GM03348 (cell line): ENCODE results near the gene TNIK.

Source experiments
- DNase-seq: peaks from one replicate; pipeline ENCODE4 v3.0.0; 2012; ENCODE audit warnings: low spot score

TNIK gene

DNA sequence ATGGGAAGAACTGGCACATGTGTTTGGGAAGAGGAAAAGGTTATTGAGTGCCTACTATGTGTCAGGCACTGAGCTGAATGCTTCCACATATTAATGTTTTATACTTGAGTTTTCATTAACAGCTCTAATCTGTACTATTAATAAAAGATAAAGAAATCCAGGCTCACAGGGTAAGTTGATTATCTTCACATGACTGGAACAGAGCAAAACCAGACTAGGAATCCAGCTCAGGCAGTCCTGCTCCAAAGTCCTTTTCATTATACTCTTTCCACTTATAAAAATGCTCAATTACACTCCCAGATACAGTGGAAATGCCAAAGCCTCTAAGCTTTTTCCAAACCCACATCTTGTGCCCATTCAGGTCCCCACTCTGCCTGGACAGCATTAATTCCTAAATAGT lies 97.6 kb downstream of the TNIK start:
- no peak for DNase-seq

DNA sequence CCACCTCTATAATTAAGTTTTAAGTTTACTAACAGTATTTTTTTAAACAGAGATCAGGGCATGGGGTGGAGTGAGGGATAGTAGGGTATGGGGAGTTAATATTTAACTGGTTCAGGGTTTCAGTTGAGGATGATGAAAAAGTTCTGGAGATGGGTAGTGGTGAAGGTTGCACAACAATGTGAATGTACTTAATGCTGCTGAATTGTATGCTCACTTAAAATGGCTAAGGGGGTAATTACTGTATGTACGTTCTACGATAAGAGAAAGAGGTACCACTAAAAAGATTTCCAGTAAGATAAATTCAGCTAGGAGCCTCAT lies 101.4 kb downstream of the TNIK start:
- no peak for DNase-seq

DNA sequence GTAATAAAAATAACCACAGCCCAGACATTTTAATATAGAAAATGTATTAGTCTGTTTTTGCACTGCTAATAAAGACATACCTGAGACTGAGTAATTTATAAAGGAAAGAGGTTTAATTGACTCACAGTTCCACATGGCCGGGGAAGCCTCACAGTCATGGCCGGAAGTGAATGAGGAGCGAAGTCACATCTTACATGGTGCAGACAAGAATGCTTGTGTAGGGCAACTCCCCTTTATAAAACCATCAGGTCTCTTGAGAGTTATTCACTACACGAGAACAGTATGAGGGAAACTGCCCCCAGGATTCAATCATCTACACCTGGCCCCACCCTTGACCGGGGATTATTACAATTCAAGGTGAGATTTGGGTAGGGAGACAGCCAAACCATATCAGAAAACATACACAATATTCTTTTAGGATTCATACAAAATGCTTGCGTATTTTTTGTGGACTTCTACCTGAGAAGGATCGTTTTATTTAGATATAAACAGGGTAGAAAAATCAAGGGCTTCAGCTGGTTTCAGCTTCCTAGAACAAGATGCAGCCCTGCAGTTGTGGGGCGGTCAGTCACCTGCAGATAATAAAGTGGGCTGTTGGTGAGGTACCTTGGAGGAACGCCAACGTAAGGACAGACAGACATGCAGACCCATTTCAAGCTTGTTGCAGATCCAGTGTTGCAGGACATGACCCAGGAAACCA lies 101.9 kb downstream of the TNIK start:
- no peak for DNase-seq

DNA sequence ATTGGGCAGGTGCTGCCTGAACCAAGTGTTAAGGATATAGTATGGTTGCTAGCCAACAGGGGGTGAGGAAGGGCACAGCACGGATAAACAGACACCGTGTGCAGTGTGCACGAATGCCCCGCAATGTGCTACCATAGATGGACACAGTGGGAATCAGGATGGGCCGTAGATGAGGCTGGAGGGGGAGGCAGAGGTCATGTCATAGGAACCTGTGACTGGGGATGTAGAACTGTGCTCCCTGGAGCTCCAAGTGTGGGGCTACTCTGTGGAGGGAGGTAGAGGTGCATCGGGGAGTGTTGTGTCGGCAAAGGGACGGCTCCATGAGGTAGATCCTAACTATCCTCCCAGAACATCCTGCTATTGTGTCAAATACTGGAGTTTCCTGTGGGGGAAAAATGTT lies 102.5 kb downstream of the TNIK start:
- no peak for DNase-seq

GRCh38 chr3:171356251-171356650 lies 104.0 kb downstream of the TNIK start:
- DNase-seq: no peak

DNA sequence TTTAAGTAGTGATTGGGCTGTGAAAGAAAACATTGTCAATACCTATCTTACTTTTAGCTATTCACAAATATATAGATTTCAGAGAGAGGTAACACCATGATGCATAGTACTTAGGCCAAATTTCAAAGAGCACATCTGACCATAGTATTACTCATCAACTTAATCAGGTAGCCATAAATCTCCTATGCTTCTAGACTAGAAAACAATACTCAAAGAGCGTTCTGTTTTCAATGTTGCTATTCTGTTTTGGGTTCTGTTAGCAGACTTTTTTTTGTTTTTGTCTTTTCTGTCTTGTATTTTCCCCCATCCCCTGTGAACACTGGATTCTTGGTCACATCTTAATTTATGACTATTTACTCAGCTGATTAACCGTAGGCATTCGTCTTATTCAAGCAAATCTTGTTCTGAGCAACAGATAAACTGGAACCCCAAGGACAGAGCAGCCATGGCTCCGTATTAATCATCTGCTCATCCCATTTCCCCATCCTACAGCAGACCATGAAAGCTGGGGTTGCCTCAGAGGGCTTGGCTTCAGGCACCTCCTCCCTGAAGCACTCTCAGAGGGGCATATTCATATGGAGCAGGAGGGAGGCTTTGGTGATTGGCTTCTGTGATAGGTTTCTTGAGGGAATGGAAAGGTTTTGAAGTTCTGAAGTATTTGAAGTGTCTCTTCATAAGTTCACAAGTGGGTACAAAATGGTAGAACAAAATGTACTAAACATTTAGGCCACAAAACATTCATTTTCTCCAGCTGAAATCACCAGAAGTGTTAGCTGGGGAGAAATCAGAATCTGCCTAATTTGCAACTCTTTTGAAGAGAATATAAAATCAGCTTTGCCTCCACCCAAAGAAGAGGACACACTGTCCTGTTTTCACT lies 105.3 kb downstream of the TNIK start:
- no peak for DNase-seq

GRCh38 chr3:171354049-171354705 lies 106.0 kb downstream of the TNIK start:
- DNase-seq: no peak

- no peak for DNase-seq
These were observed 106.8 kb downstream of the TNIK start for GRCh38 chr3:171353423-171353822.

- no peak for DNase-seq
These were observed 107.7 kb downstream of the TNIK start for GRCh38 chr3:171352387-171352935.

- DNase-seq: peak; percentile 83
These were observed 108.5 kb downstream of the TNIK start for GRCh38 chr3:171351676-171352075.

- DNase-seq: no peak
These were observed 109.8 kb downstream of the TNIK start for GRCh38 chr3:171350364-171350763.

DNA sequence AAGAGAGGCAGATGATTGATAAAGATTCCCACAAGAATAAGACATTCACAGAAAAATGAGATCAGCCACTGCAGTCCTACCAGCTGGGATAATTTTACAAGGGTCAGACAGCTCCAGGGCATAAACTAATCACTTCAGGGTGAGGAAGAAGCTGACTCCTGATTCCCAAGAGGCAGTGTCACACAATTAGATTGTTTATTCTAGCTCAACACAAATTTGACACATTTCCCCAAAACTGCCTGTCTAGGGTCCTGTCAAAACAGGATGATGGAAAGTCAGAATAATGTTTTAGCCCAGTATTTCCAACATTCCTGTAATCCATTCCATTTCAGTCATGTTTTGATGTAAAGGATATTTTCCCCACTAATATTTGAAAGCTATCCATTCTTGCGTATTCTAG lies 110.8 kb downstream of the TNIK start:
- DNase-seq: no peak

- DNase-seq: peak; percentile 12
These were observed 112.1 kb downstream of the TNIK start for GRCh38 chr3:171348121-171348520.

DNA sequence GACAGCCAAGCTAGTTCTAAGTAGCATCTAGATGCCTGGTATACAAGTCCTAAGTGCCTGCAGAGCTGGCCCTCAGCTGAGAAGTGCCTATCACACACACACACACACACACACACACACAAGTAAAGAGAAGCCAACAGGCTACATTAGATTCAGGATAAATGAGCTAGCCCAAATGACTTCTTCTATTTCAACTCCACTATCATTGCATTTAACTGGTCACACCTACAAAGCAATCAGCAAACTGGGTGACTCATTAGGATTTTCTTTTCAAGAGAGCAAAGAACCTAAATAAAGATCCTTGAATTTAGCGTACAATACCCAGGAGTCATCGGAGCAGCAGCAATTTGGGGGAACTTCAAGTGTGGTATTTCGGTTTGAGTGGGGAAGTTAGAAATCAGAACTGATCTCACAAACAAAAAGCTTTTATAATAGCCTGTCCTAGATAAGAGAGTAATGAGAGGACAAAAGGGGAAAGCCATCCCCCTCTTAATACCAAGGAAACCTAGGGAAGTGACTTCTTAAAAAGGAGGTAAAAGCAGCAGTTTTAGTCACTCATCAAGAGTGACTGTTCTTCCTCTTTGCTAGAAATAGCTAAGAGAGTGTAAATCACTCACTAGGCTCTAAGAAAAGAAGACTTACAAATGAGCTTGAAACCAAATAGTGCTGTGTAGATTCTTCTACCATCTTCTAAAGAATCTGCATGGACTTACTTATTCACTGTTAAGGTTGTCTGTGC lies 112.7 kb downstream of the TNIK start:
- no peak for DNase-seq

DNA sequence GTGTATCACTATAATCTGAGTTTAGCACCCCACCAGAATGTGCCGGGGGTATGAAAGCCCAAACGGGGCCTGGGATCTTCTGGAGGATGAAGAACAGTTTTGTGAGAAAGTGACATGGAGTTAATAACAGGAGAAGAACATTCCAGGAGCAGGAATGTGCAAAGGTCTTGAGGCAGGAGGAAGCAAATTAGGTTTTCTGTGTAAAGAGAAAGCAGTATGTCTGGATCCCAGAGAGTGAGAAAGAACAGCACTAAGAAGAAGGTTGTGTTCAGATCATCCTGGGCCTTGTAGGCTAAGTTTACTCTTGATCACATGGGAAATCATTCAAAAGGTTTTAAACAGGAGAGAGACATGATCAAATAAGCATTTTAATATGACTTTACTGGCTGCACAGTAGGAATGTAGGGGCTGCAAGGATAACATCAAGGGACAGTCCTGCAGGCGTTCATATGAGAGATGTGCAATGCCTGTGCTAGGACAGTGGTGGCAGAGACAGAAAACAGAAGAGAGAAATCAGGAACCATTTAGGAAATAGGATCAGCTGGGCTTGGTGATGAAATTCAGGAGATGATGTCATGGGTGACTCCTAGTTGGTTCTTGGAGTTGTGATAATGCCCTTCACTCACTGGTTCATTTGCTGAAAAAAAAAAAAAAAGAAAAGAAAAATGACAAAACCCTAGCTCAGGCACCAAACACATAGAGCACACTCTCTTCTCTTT lies 113.5 kb downstream of the TNIK start:
- DNase-seq: no peak

DNA sequence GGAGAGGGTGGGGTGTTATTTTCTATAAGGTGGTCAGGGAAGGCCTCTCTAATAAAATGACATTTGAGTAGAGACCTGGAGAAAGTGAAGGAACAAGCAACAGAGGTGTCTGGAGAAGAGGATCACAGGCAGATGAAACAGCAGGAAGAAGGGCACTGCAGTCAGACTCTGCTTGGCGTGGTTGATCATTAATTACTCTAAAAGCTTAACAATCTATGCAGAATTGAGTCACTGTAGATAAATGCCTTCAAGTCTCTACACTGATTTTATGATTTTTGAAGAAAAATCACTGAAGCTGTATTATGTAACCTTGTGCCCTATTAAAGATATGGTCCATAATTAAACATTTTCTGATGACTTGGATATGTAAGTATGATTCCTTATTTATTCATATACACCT lies 114.2 kb downstream of the TNIK start:
- no peak for DNase-seq

DNA sequence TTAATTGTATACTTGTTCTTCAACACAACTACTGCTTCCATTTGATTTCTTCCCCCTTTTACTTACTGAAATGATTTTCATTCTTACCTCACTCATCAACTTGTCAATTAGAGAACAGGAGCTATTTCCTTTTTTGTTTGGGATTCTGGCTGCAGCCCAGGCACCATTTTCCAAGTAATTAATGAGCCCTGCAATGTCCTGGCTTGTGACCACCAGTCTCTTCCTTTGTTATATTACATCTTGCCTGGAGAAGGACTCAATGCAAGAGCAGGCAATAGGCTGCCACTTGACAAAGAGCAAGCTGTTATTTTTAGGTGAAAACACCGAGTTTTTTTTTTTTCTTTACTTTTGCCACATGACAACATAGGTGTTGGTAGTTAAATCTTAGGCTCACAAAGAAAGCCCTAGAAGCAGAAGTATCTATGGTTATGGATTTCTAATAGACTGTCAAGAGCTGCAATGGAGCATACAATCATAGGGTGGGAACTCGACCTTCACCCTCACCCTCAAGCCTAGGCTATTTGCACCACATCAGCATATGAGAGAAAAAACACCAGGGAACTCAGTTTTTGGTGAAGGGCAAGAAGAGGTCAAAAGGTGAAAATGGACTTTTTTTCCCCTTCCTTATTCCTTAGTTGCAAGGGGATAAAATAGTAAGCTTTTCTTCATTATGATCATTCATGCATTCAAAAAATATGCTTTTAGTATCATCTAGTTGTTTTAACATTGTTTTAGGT lies 114.9 kb downstream of the TNIK start:
- no peak for DNase-seq

- no peak for DNase-seq
These were observed 116.5 kb downstream of the TNIK start for GRCh38 chr3:171343693-171344092.

DNA sequence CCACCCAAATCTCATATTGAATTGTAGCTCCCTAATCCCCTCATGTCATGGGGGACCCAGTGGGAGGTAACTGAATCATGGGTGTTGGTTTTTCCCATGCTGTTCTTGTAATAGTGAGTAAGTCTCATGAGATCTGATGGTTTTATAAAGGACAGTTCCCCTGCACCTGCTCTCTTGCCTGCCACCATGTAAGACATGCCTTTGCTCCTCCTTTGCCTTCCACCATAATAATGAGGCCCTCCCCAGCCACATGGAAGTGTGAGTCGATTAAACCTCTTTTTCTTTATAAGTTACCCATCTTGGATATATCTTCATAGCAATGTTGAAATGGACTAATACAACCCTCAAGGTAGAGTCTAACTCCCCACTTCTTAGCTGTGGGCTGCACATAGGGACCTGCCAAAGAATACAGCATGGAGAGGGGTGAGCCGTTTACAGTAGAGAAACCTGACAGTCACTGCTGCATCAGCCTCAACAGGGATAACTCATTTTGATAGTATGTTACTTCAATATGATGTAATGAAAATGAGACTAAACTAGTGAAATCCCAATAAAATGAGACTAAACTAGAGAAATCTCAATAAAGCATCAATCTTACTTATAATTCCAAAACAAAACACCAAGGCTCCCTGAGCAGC lies 117.3 kb downstream of the TNIK start:
- DNase-seq: no peak

DNA sequence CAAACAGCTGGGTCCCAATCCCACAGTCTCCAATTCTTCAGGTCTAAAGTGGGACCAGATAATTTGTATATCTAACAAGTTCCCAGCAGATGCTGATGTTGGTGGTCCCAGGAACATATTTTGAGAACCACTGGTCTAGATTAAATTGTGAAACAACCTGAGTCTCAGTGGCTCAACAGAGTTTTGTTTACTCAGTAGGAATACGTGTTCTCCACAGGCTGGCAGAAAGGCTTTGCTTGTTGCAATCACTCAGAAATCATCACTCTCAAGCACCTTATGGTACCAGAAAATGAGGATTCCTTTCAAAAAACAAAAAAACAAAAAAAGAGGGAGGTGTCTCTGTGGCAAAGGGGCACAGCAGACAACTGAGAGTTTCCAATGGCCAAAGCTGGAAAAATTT lies 118.0 kb downstream of the TNIK start:
- DNase-seq: no peak
